ENCODE results near the gene TIAM1.

Gene TIAM1

GRCh38 chr21:31159808-31160207, 184.3 kb downstream of the TIAM1 start:
- DNase-seq, result no peak

GRCh38 chr21:31158789-31159581, 185.1 kb downstream of the TIAM1 start:
- DNase-seq, result peak; percentile 80 to 82

- DNase-seq, result no peak
Measured at GRCh38 chr21:31157756-31158155, 186.3 kb downstream of the TIAM1 start.

- DNase-seq, result no peak
Measured at GRCh38 chr21:31156662-31157061, 187.4 kb downstream of the TIAM1 start.

- no peak for DNase-seq
Measured at GRCh38 chr21:31156169-31156568, 187.9 kb downstream of the TIAM1 start.

- no peak for DNase-seq
Measured at GRCh38 chr21:31151156-31152045, 192.7 kb downstream of the TIAM1 start.

- no peak for DNase-seq
Measured at GRCh38 chr21:31145274-31145673, 198.8 kb downstream of the TIAM1 start.

GRCh38 chr21:31143036-31143435, 201.0 kb downstream of the TIAM1 start:
- DNase-seq, result no peak

- peak; percentile 1 to 23 for DNase-seq
Measured at GRCh38 chr21:31142600-31142999, 201.5 kb downstream of the TIAM1 start.

GRCh38 chr21:31141389-31142000, 202.6 kb downstream of the TIAM1 start:
- no peak for DNase-seq

GRCh38 chr21:31140676-31141075, 203.4 kb downstream of the TIAM1 start:
- no peak for DNase-seq

- DNase-seq, result no peak
Measured at GRCh38 chr21:31140025-31140424, 204.0 kb downstream of the TIAM1 start.

GRCh38 chr21:31137960-31138359, 206.1 kb downstream of the TIAM1 start:
- DNase-seq, result no peak

- peak; percentile 64 to 78 for DNase-seq
Measured at GRCh38 chr21:31136891-31137290, 207.2 kb downstream of the TIAM1 start.

GRCh38 chr21:31135531-31136184, 208.4 kb downstream of the TIAM1 start:
- DNase-seq, result no peak

- no peak for DNase-seq
Measured at GRCh38 chr21:31133243-31133830, 210.7 kb downstream of the TIAM1 start.

GRCh38 chr21:31132574-31133242, 211.4 kb downstream of the TIAM1 start:
- peak; percentile 89 to 94 for DNase-seq

- no peak for DNase-seq
Measured at GRCh38 chr21:31130821-31131220, 213.2 kb downstream of the TIAM1 start.

GRCh38 chr21:31128234-31128633, 215.8 kb downstream of the TIAM1 start:
- no peak for DNase-seq

- peak; percentile 77 to 88 for DNase-seq
Measured at GRCh38 chr21:31124010-31124409, 220.1 kb downstream of the TIAM1 start.

- no peak for DNase-seq
Measured at GRCh38 chr21:31119199-31119598, 224.9 kb downstream of the TIAM1 start.
